HCT116 (cell line): Measurements from ENCODE around the gene AUP1. TPM values are rescaled to one million over a fixed set of nuclear protein-coding genes. Genes with fewer than 3 reads are reported as not detected.

Source experiments
- ATAC-seq: fragments of 200-7000 bp; cut with Tn5 transposase; 2 replicates; pipeline ENCODE4 v1.9.1; 2020; ENCODE audit warnings: mild to moderate bottlenecking, moderate library complexity
- BruUV-seq: library from RNA; stranded (reverse); fragments of 400-500 nt; replicated peaks from 2 replicates; lab custom pipeline; 2021; lab: Mats Ljungman, UMichigan
- CTCF ChIA-PET: fragments of 300-600 bp; sonication (Branson Sonifier 250); formaldehyde crosslinking; loops from one replicate; lab custom pipeline; 2021; ENCODE audit warnings: antibody characterized with exemption; lab: Charles Lee
- POLR2A ChIA-PET: fragments of 300-600, 350-600 bp; sonication (Branson Sonifier 250); formaldehyde crosslinking; loops from one replicate; lab custom pipeline; 2021; ENCODE audit warnings: antibody characterized with exemption; lab: Charles Lee
- RAD21 ChIA-PET, 2 experiments: fragments of 300-600 bp; sonication (Branson Sonifier 250); formaldehyde crosslinking; loops; one replicate each; lab custom pipeline; 2023; ENCODE audit warnings: low total read pairs in 2 of 2; ENCODE audit not compliant: uncharacterized antibody in 2 of 2, unreplicated experiment in 2 of 2, low non-redundant PET in 1 of 2; lab: Charles Lee
- DNase-seq: peaks from one replicate; pipeline ENCODE4 v3.0.0-alpha.2; 2010; ENCODE audit warnings: low read depth, low spot score
- H2AFZ ChIP-seq: fragments of 200-600 bp; shearing (Covaris generic), sonication (generic); 2 replicates; pipeline ENCODE4 v1.6.1; 2017; ENCODE audit warnings: low read depth, mixed run types, mixed read lengths, antibody characterized with exemption, low read length; ENCODE audit not compliant: poor library complexity, severe bottlenecking
- H3K27ac ChIP-seq: 2 replicates; pipeline ENCODE4 v1.5.1; 2012; ENCODE audit warnings: low read depth, low read length
- H3K27me3 ChIP-seq: fragments of 200-600 bp; sonication (generic); 2 replicates; pipeline ENCODE4 v1.6.1; 2016; ENCODE audit warnings: mixed run types, low read length, mixed read lengths; ENCODE audit not compliant: insufficient read depth
- H3K36me3 ChIP-seq, 2 experiments: fragments of 200-500 bp in 1 of 2; fragments of 200-600 bp in 1 of 2; sonication (Bioruptor generic) in 1 of 2; sonication (generic) in 1 of 2; 2 replicates each; pipeline versions ENCODE4 v1.5.1 to v1.6.1; 2014 to 2016; ENCODE audit warnings: low read length in 2 of 2, inconsistent platforms in 1 of 2, mixed read lengths in 1 of 2, mixed run types in 1 of 2; ENCODE audit not compliant: insufficient read depth in 2 of 2, control insufficient read depth in 1 of 2
- H3K4me1 ChIP-seq, 2 experiments: fragments of 200-600 bp in 1 of 2; sonication (generic) in 1 of 2; 2 replicates each; pipeline versions ENCODE4 v1.5.1 to v1.6.1; 2012 to 2017; ENCODE audit warnings: low read length in 2 of 2, inconsistent platforms in 1 of 2, mild to moderate bottlenecking in 1 of 2, mixed read lengths in 1 of 2, mixed run types in 1 of 2, moderate library complexity in 1 of 2; ENCODE audit not compliant: insufficient read depth in 2 of 2, control insufficient read depth in 1 of 2
- H3K4me2 ChIP-seq: fragments of 200-600 bp; sonication (generic); 2 replicates; pipeline ENCODE4 v1.6.1; 2017; ENCODE audit warnings: mixed run types, low read length, mixed read lengths
- H3K4me3 ChIP-seq, 2 experiments: fragments of 200-600 bp in 1 of 2; sonication (generic) in 1 of 2; replicated peaks in 1 of 2; 2 replicates each; pipeline ENCODE4 v1.5.1; 2011 to 2016; ENCODE audit warnings: low read length in 2 of 2, control low read depth in 1 of 2, low read depth in 1 of 2, mild to moderate bottlenecking in 1 of 2, mixed read lengths in 1 of 2, mixed run types in 1 of 2
- H3K79me2 ChIP-seq: fragments of 200-600 bp; sonication (generic); 2 replicates; pipeline ENCODE4 v1.6.1; 2017; ENCODE audit warnings: mild to moderate bottlenecking, mixed run types, low read length, moderate library complexity, mixed read lengths; ENCODE audit not compliant: insufficient read depth
- H3K9ac ChIP-seq: fragments of 200-600 bp; sonication (generic); 2 replicates; pipeline ENCODE4 v1.6.1; 2016; ENCODE audit warnings: low read length, mixed read lengths
- H3K9me2 ChIP-seq: fragments of 200-600 bp; sonication (generic), shearing (Covaris generic); 2 replicates; pipeline ENCODE4 v1.6.1; 2017; ENCODE audit warnings: mixed run types, mild to moderate bottlenecking, moderate library complexity; ENCODE audit not compliant: insufficient read depth
- H3K9me3 ChIP-seq, 2 experiments: fragments of 200-500 bp in 1 of 2; fragments of 200-600 bp in 1 of 2; sonication (Bioruptor generic) in 1 of 2; sonication (generic) in 1 of 2; 2 replicates each; pipeline ENCODE4 v1.6.1; 2014 to 2017; ENCODE audit warnings: low read length in 2 of 2, mixed read lengths in 2 of 2, inconsistent platforms in 1 of 2, low read depth in 1 of 2, mild to moderate bottlenecking in 1 of 2, mixed run types in 1 of 2, moderate library complexity in 1 of 2; ENCODE audit not compliant: control insufficient read depth in 1 of 2, insufficient read depth in 1 of 2
- H4K20me1 ChIP-seq: fragments of 200-600 bp; sonication (generic), shearing (Covaris generic); 2 replicates; pipeline ENCODE4 v1.6.1; 2017; ENCODE audit warnings: mixed run types, mild to moderate bottlenecking, moderate library complexity; ENCODE audit not compliant: insufficient read depth
- CBX3 ChIP-seq: IDR thresholded peaks from 2 replicates; pipeline ENCODE4 v1.6.1; 2012; ENCODE audit warnings: low read depth
- CEBPB ChIP-seq: IDR thresholded peaks from 2 replicates; pipeline ENCODE4 v1.6.1; 2012; ENCODE audit warnings: low read depth
- ELF1 ChIP-seq: IDR thresholded peaks from 2 replicates; pipeline ENCODE4 v1.6.1; 2012; ENCODE audit warnings: low read depth, borderline replicate concordance
- EZH2 ChIP-seq: fragments of 200-600 bp; sonication (generic); IDR thresholded peaks from 2 replicates; pipeline ENCODE4 v1.6.1; 2017; ENCODE audit warnings: antibody characterized with exemption, mixed run types
- EZH2phosphoT487 ChIP-seq: fragments of 200-600 bp; IDR thresholded peaks from 2 replicates; pipeline ENCODE4 v1.6.1; 2018; ENCODE audit warnings: antibody characterized with exemption, borderline replicate concordance
- JUND ChIP-seq: IDR thresholded peaks from 2 replicates; pipeline ENCODE4 v1.6.1; 2012
- TCF7L2 ChIP-seq: IDR thresholded peaks from 2 replicates; pipeline ENCODE4 v1.7.0; 2011; ENCODE audit warnings: borderline replicate concordance, inconsistent platforms; ENCODE audit not compliant: insufficient read depth, insufficient read length; ENCODE audit errors: extremely low read depth
- ZFX ChIP-seq: fragments of 450-650 bp; IDR thresholded peaks from 2 replicates; pipeline ENCODE4 v1.6.1; 2017
- intact Hi-C: fragments of 100-400 bp; cut with micrococcal nuclease; formaldehyde crosslinking; loops from 2 replicates; pipeline ENCODE4 v1.10.0; 2022
- total RNA-seq: library from RNA; stranded (reverse); gene quantifications from one replicate; pipeline ENCODE4 v1.2.1, GENCODE V29; 2021; ENCODE audit not compliant: unreplicated experiment
- TF ChIP-seq, protein P1 (sequence below): IDR thresholded peaks from 2 replicates; pipeline ENCODE4 v1.6.1; 2012
- TF ChIP-seq, protein P2 (sequence below): IDR thresholded peaks from 2 replicates; pipeline ENCODE4 v1.6.1; 2012; ENCODE audit warnings: low read depth

The AUP1 gene
- total RNA-seq, 1 experiment from 2014 or later = 116 TPM

GRCh38 chr2:74526649-74527230, 2.8 kb downstream of the AUP1 start:
- Histone ChIP-seq H3K4me2 (no peak overlapping the region), H3K79me2 (peaks cover 42% of the 10 kb centered on the region), H2AFZ (no peak overlapping the region), H3K4me1 (peaks cover 14 to 30% of the 10 kb centered on the region in 2 experiments), H4K20me1 (no peaks in the 10 kb centered on the region), H3K36me3 (peaks cover 18 to 27% of the 10 kb centered on the region in 2 experiments), H3K4me3 (no peak overlapping the region), H3K9me2 (no peaks in the 10 kb centered on the region), H3K9me3 (no peaks in the 10 kb centered on the region), H3K27me3 (no peaks in the 10 kb centered on the region), H3K9ac (no peak overlapping the region), H3K27ac (no peak overlapping the region)
- BruUV-seq = no TSS peak
- intact Hi-C loops = no loop called here
- ATAC-seq (no peak), DNase-seq (no peak)
- CTCF ChIA-PET = no interaction called here
- RAD21 ChIA-PET = no interaction called here
- TF ChIP-seq, protein P1, sequence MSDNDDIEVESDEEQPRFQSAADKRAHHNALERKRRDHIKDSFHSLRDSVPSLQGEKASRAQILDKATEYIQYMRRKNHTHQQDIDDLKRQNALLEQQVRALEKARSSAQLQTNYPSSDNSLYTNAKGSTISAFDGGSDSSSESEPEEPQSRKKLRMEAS = no peak
- TF ChIP-seq EZH2phosphoT487 = no peak
- TF ChIP-seq TCF7L2 = no peak
- TF ChIP-seq JUND = no peak
- no peak for TF ChIP-seq CEBPB
- TF ChIP-seq, protein P2, sequence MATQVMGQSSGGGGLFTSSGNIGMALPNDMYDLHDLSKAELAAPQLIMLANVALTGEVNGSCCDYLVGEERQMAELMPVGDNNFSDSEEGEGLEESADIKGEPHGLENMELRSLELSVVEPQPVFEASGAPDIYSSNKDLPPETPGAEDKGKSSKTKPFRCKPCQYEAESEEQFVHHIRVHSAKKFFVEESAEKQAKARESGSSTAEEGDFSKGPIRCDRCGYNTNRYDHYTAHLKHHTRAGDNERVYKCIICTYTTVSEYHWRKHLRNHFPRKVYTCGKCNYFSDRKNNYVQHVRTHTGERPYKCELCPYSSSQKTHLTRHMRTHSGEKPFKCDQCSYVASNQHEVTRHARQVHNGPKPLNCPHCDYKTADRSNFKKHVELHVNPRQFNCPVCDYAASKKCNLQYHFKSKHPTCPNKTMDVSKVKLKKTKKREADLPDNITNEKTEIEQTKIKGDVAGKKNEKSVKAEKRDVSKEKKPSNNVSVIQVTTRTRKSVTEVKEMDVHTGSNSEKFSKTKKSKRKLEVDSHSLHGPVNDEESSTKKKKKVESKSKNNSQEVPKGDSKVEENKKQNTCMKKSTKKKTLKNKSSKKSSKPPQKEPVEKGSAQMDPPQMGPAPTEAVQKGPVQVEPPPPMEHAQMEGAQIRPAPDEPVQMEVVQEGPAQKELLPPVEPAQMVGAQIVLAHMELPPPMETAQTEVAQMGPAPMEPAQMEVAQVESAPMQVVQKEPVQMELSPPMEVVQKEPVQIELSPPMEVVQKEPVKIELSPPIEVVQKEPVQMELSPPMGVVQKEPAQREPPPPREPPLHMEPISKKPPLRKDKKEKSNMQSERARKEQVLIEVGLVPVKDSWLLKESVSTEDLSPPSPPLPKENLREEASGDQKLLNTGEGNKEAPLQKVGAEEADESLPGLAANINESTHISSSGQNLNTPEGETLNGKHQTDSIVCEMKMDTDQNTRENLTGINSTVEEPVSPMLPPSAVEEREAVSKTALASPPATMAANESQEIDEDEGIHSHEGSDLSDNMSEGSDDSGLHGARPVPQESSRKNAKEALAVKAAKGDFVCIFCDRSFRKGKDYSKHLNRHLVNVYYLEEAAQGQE = no peak
- TF ChIP-seq ELF1 = no peak
- TF ChIP-seq EZH2 = no peak
- TF ChIP-seq CBX3 = no peak
- no peak for TF ChIP-seq ZFX
- POLR2A ChIA-PET = interaction anchor here (1.0 kb wide), 1 partner anchor 19 kb away, joined by 3 read pairs; the partner anchor contains the start of gene PCGF1
